SK-N-SH (cell line): ENCODE data around the gene CD2. TPM values are rescaled to one million over a fixed set of nuclear protein-coding genes. Genes with fewer than 3 reads are reported as not detected.

Source experiments
- CTCF ChIA-PET: fragments of 300-600, 350-600 bp; formaldehyde crosslinking; extraction: SDS; loops from one replicate; lab custom pipeline; 2021; lab: Yijun Ruan, JAX
- POLR2A ChIA-PET: fragments of 350-600 bp; sonication (Branson Sonifier 250); formaldehyde crosslinking; extraction: SDS; loops from one replicate; lab custom pipeline; 2020; ENCODE audit warnings: antibody characterized with exemption, inconsistent platforms; lab: Yijun Ruan, JAX
- DNase-seq: peaks from one replicate; pipeline ENCODE4 v3.0.0; 2012
- H2AFZ ChIP-seq: fragments of 200-600 bp; sonication (generic); 2 replicates; pipeline ENCODE4 v1.8.1; 2016; ENCODE audit warnings: antibody characterized with exemption, mild to moderate bottlenecking, low read depth
- H3F3A ChIP-seq: fragments of 200-600 bp; sonication (generic); replicated peaks from 2 replicates; pipeline ENCODE3; 2016; ENCODE audit warnings: antibody characterized with exemption, mild to moderate bottlenecking; ENCODE audit not compliant: insufficient read depth
- H3K27ac ChIP-seq, 2 experiments: fragments of 200-500 bp in 1 of 2; fragments of 200-600 bp in 1 of 2; sonication (Bioruptor generic) in 1 of 2; sonication (generic), shearing (Covaris generic) in 1 of 2; 2 replicates each; pipeline versions ENCODE4 v1.5.1 to v1.6.1; 2014 to 2016; ENCODE audit warnings: low read depth in 2 of 2, inconsistent platforms in 1 of 2, low read length in 1 of 2, mild to moderate bottlenecking in 1 of 2, mixed read lengths in 1 of 2
- H3K27me3 ChIP-seq: fragments of 200-600 bp; sonication (generic), shearing (Covaris generic); 2 replicates; pipeline ENCODE4 v1.6.1; 2016; ENCODE audit warnings: mixed run types; ENCODE audit not compliant: insufficient read depth
- H3K36me3 ChIP-seq, 2 experiments: fragments of 200-500 bp in 1 of 2; fragments of 200-600 bp in 1 of 2; sonication (Bioruptor generic) in 1 of 2; sonication (generic) in 1 of 2; replicated peaks in 1 of 2; 2 replicates each; pipeline versions ENCODE3 to v1.5.1; 2014 to 2016; ENCODE audit warnings: low read length in 1 of 2, mild to moderate bottlenecking in 1 of 2; ENCODE audit not compliant: insufficient read depth in 2 of 2, control insufficient read depth in 1 of 2
- H3K4me1 ChIP-seq, 2 experiments: fragments of 200-500 bp in 1 of 2; fragments of 200-600 bp in 1 of 2; sonication (Bioruptor generic) in 1 of 2; sonication (generic), shearing (Covaris generic) in 1 of 2; 2 replicates each; pipeline versions ENCODE4 v1.5.1 to v1.6.1; 2014 to 2016; ENCODE audit warnings: low read depth in 1 of 2, low read length in 1 of 2, mixed run types in 1 of 2; ENCODE audit not compliant: insufficient read depth in 2 of 2, control insufficient read depth in 1 of 2
- H3K4me2 ChIP-seq: fragments of 200-600 bp; sonication (generic), shearing (Covaris generic); 2 replicates; pipeline ENCODE4 v1.6.1; 2017; ENCODE audit warnings: mixed run types
- H3K4me3 ChIP-seq, 2 experiments: fragments of 200-500 bp in 1 of 2; fragments of 200-600 bp in 1 of 2; sonication (Bioruptor generic) in 1 of 2; sonication (generic), shearing (Covaris generic) in 1 of 2; 2 replicates each; pipeline versions ENCODE4 v1.5.1 to v1.8.1; 2014 to 2016; ENCODE audit warnings: low read depth in 2 of 2, inconsistent platforms in 1 of 2, low read length in 1 of 2, mild to moderate bottlenecking in 1 of 2, mixed read lengths in 1 of 2, moderate library complexity in 1 of 2
- H3K79me2 ChIP-seq: fragments of 200-600 bp; sonication (generic); 2 replicates; pipeline ENCODE4 v1.8.1; 2017; ENCODE audit warnings: mild to moderate bottlenecking; ENCODE audit not compliant: insufficient read depth
- H3K9ac ChIP-seq: fragments of 200-600 bp; sonication (generic); 2 replicates; pipeline ENCODE4 v1.6.1; 2017; ENCODE audit warnings: mixed run types
- H3K9me2 ChIP-seq: fragments of 200-600 bp; sonication (generic); 2 replicates; pipeline ENCODE4 v1.6.1; 2017; ENCODE audit warnings: mixed run types
- H3K9me3 ChIP-seq: fragments of 200-600 bp; sonication (generic); 2 replicates; pipeline ENCODE4 v1.6.1; 2017; ENCODE audit warnings: mixed run types, mild to moderate bottlenecking, moderate library complexity
- H4K20me1 ChIP-seq: fragments of 200-600 bp; sonication (generic); 2 replicates; pipeline ENCODE4 v1.6.1; 2017; ENCODE audit warnings: mild to moderate bottlenecking, mixed run types; ENCODE audit not compliant: insufficient read depth
- ELF1 ChIP-seq: IDR thresholded peaks from 2 replicates; pipeline ENCODE4 v1.4.0; 2012
- FOSL2 ChIP-seq: IDR thresholded peaks from 2 replicates; pipeline ENCODE4 v1.4.0; 2012; ENCODE audit warnings: low read depth, mild to moderate bottlenecking, moderate library complexity, borderline replicate concordance
- GABPA ChIP-seq: IDR thresholded peaks from 2 replicates; pipeline ENCODE4 v1.4.0; 2012; ENCODE audit warnings: low read depth, mild to moderate bottlenecking
- GATA2 ChIP-seq: sonication (generic); formaldehyde crosslinking; IDR thresholded peaks from 2 replicates; pipeline ENCODE4 v1.5.0; 2020; ENCODE audit warnings: mild to moderate bottlenecking, missing genetic modification reagents
- JUND ChIP-seq: IDR thresholded peaks from 2 replicates; pipeline ENCODE4 v1.4.0; 2012
- MEF2A ChIP-seq: IDR thresholded peaks from 2 replicates; pipeline ENCODE4 v1.4.0; 2012; ENCODE audit warnings: low read depth, borderline replicate concordance
- MXI1 ChIP-seq: IDR thresholded peaks from 2 replicates; pipeline ENCODE4 v1.6.1; 2012; ENCODE audit warnings: mild to moderate bottlenecking, low read depth, low read length, improper control_type of control experiment
- POLR2AphosphoS5 ChIP-seq: IDR thresholded peaks from 2 replicates; pipeline ENCODE4 v1.6.1; 2012; ENCODE audit warnings: low read depth, low read length
- RCOR1 ChIP-seq: fragments of 150-350 bp; IDR thresholded peaks from 2 replicates; pipeline ENCODE4 v1.6.1; 2017; ENCODE audit warnings: antibody characterized with exemption, low read length
- RXRA ChIP-seq: IDR thresholded peaks from 2 replicates; pipeline ENCODE4 v1.4.0; 2012; ENCODE audit warnings: low read depth, mild to moderate bottlenecking, borderline replicate concordance
- SIN3A ChIP-seq: IDR thresholded peaks from 2 replicates; pipeline ENCODE4 v1.6.1; 2012; ENCODE audit warnings: low read depth, mild to moderate bottlenecking, low read length, moderate library complexity, borderline replicate concordance
- SMC3 ChIP-seq: IDR thresholded peaks from 2 replicates; pipeline ENCODE4 v1.6.1; 2012; ENCODE audit warnings: low read depth, low read length, improper control_type of control experiment
- TCF12 ChIP-seq: IDR thresholded peaks from 2 replicates; pipeline ENCODE4 v1.4.0; 2012
- TEAD4 ChIP-seq: IDR thresholded peaks from 2 replicates; pipeline ENCODE4 v1.4.0; 2012; ENCODE audit warnings: mild to moderate bottlenecking, borderline replicate concordance; ENCODE audit not compliant: insufficient read depth
- YY1 ChIP-seq: IDR thresholded peaks from 2 replicates; pipeline ENCODE4 v1.4.0; 2012; ENCODE audit warnings: low read depth, mild to moderate bottlenecking
- WGBS: methylation state at CpG from one replicate; pipeline ENCODE4 v1.1.6; 2017; ENCODE audit warnings: low lambda C conversion rate; 5-methylcytosine and 5-hydroxymethylcytosine counted together
- polyA plus RNA-seq, 3 experiments: library from polyadenylated mRNA; depleted of rRNA; stranded (reverse); fragments of >200 nt; gene quantifications; 2 replicates each; pipeline ENCODE4 v1.2.3, GENCODE V29; 2012
- TF ChIP-seq, protein P1 (sequence below): IDR thresholded peaks from 2 replicates; pipeline ENCODE4; 2012
- TF ChIP-seq, protein P2 (sequence below): IDR thresholded peaks from 2 replicates; pipeline ENCODE4 v1.6.1; 2012; ENCODE audit warnings: mild to moderate bottlenecking, low read depth, low read length, moderate library complexity
- TF ChIP-seq, protein P3 (sequence below): IDR thresholded peaks from 2 replicates; pipeline ENCODE4 v1.4.0; 2012; ENCODE audit warnings: low read depth
- TF ChIP-seq, protein P4 (sequence below): IDR thresholded peaks from 2 replicates; pipeline ENCODE4 v1.4.0; 2012; ENCODE audit warnings: low read depth, borderline replicate concordance
- TF ChIP-seq, protein P5 (sequence below): fragments of 200-600 bp; sonication (generic); IDR thresholded peaks from 2 replicates; pipeline ENCODE4 v1.6.1; 2017; ENCODE audit warnings: antibody characterized with exemption, mild to moderate bottlenecking, moderate library complexity

CD2 gene
- polyA plus RNA-seq, 1 of the 3 experiments (the other 2 are of a cell fraction): not detected

DNA sequence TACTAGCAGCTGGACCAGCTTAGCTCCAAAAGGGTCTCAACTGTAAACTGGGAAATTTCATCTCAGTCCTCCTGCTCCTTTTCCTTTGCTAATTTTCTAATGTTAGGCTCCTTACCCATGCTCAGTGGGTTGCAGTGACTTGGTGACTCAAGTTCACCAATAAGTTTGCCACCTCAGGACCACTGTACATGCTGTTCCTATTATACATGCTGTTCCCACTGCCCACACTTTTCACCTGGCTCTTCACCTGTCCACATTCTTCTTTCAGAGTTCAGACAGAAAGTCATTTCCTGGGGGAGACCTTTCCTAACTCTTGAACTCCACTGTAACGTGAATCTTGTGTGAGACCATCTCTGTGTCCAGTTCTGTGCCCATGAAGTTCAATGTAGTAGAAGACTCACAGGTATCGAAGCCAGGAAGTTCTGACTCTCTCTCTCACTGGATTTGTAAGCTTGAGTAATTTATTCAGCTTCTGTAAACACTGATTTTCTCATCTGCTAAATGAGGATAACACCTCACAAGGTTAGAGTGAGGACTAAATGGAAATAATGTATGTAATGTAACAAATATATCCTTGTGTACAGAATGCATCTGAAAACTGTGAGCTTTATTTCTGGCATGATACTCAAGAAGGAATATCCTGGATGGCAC is 17.9 kb downstream of the CD2 start:
- H3K9ac ChIP-seq: no peak overlapping the region
- H4K20me1 ChIP-seq: no peaks in the 10 kb centered on the region
- H3K4me3 ChIP-seq: no peak overlapping the region
- WGBS: 24% methylated on average over 2 of the region's 2 CpGs
- H3K4me1 ChIP-seq: no peaks in the 10 kb centered on the region
- no peak for TF ChIP-seq POLR2AphosphoS5
- H3K27ac ChIP-seq: no peak overlapping the region
- H3K79me2 ChIP-seq: no peaks in the 10 kb centered on the region
- no peaks in the 10 kb centered on the region for H3K9me3 ChIP-seq
- H3F3A ChIP-seq: no peaks in the 10 kb centered on the region
- no peaks in the 10 kb centered on the region for H3K36me3 ChIP-seq
- no peaks in the 10 kb centered on the region for H3K9me2 ChIP-seq
- CTCF ChIA-PET: interaction anchor here (1.0 kb wide), 1 partner anchor 35 kb away, joined by 3 read pairs; no protein-coding TSS in a partner anchor
- H3K27me3 ChIP-seq: no peaks in the 10 kb centered on the region
- H2AFZ ChIP-seq: no peak overlapping the region
- H3K4me2 ChIP-seq: no peak overlapping the region
- POLR2A ChIA-PET: no interaction called here
- DNase-seq: no peak

DNA sequence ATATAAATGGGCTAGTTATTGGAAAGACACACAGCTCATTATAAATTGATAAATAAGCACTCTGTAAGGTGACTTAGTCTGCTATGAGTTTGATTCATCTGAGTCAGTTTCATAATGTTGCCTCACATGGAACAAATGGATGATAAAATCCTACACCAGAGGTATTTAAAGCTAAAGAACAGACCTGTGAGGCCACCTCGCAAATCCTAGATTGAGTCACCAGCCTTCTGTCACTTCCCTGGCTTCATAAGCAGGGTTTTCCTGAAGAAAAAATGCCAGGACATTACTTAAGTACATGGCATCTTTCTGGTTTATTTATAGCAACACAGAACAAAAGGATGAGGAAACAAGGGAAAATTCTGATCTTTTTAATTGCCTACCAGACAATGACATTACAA is 18.4 kb downstream of the CD2 start:
- H3K9me3 ChIP-seq: no peaks in the 10 kb centered on the region
- ChIA-PET POLR2A (no interaction called here), CTCF (interaction anchor here (1.0 kb wide), 1 partner anchor 36 kb away, joined by 3 read pairs; no protein-coding TSS in a partner anchor)
- H3K9me2 ChIP-seq: no peaks in the 10 kb centered on the region
- H3K27ac ChIP-seq: no peak overlapping the region
- H3K36me3 ChIP-seq: no peaks in the 10 kb centered on the region
- no peak overlapping the region for H2AFZ ChIP-seq
- no peaks in the 10 kb centered on the region for H3K79me2 ChIP-seq
- no peak overlapping the region for H3K4me3 ChIP-seq
- WGBS: 13% methylated on average over 1 of the region's 1 CpG
- no peaks in the 10 kb centered on the region for H4K20me1 ChIP-seq
- no peaks in the 10 kb centered on the region for H3K27me3 ChIP-seq
- no peak overlapping the region for H3K4me2 ChIP-seq
- no peaks in the 10 kb centered on the region for H3F3A ChIP-seq
- no peak for DNase-seq
- H3K9ac ChIP-seq: no peak overlapping the region
- H3K4me1 ChIP-seq: no peaks in the 10 kb centered on the region
- no peak for TF ChIP-seq RCOR1
- TF ChIP-seq, protein P1, sequence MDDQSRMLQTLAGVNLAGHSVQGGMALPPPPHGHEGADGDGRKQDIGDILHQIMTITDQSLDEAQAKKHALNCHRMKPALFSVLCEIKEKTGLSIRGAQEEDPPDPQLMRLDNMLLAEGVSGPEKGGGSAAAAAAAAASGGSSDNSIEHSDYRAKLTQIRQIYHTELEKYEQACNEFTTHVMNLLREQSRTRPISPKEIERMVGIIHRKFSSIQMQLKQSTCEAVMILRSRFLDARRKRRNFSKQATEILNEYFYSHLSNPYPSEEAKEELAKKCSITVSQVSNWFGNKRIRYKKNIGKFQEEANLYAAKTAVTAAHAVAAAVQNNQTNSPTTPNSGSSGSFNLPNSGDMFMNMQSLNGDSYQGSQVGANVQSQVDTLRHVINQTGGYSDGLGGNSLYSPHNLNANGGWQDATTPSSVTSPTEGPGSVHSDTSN: no peak
- no peak for TF ChIP-seq SIN3A
- no peak for TF ChIP-seq MXI1
- TF ChIP-seq, protein P2, sequence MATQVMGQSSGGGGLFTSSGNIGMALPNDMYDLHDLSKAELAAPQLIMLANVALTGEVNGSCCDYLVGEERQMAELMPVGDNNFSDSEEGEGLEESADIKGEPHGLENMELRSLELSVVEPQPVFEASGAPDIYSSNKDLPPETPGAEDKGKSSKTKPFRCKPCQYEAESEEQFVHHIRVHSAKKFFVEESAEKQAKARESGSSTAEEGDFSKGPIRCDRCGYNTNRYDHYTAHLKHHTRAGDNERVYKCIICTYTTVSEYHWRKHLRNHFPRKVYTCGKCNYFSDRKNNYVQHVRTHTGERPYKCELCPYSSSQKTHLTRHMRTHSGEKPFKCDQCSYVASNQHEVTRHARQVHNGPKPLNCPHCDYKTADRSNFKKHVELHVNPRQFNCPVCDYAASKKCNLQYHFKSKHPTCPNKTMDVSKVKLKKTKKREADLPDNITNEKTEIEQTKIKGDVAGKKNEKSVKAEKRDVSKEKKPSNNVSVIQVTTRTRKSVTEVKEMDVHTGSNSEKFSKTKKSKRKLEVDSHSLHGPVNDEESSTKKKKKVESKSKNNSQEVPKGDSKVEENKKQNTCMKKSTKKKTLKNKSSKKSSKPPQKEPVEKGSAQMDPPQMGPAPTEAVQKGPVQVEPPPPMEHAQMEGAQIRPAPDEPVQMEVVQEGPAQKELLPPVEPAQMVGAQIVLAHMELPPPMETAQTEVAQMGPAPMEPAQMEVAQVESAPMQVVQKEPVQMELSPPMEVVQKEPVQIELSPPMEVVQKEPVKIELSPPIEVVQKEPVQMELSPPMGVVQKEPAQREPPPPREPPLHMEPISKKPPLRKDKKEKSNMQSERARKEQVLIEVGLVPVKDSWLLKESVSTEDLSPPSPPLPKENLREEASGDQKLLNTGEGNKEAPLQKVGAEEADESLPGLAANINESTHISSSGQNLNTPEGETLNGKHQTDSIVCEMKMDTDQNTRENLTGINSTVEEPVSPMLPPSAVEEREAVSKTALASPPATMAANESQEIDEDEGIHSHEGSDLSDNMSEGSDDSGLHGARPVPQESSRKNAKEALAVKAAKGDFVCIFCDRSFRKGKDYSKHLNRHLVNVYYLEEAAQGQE: no peak
- TF ChIP-seq TEAD4: no peak
- no peak for TF ChIP-seq FOSL2
- TF ChIP-seq GATA2 (CRISPR knock-in tag): no peak
- TF ChIP-seq YY1: no peak
- TF ChIP-seq TCF12: no peak
- no peak for TF ChIP-seq RXRA
- TF ChIP-seq, protein P3, sequence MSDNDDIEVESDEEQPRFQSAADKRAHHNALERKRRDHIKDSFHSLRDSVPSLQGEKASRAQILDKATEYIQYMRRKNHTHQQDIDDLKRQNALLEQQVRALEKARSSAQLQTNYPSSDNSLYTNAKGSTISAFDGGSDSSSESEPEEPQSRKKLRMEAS: no peak
- TF ChIP-seq, protein P4, sequence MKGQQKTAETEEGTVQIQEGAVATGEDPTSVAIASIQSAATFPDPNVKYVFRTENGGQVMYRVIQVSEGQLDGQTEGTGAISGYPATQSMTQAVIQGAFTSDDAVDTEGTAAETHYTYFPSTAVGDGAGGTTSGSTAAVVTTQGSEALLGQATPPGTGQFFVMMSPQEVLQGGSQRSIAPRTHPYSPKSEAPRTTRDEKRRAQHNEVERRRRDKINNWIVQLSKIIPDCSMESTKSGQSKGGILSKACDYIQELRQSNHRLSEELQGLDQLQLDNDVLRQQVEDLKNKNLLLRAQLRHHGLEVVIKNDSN: no peak
- TF ChIP-seq, protein P5, sequence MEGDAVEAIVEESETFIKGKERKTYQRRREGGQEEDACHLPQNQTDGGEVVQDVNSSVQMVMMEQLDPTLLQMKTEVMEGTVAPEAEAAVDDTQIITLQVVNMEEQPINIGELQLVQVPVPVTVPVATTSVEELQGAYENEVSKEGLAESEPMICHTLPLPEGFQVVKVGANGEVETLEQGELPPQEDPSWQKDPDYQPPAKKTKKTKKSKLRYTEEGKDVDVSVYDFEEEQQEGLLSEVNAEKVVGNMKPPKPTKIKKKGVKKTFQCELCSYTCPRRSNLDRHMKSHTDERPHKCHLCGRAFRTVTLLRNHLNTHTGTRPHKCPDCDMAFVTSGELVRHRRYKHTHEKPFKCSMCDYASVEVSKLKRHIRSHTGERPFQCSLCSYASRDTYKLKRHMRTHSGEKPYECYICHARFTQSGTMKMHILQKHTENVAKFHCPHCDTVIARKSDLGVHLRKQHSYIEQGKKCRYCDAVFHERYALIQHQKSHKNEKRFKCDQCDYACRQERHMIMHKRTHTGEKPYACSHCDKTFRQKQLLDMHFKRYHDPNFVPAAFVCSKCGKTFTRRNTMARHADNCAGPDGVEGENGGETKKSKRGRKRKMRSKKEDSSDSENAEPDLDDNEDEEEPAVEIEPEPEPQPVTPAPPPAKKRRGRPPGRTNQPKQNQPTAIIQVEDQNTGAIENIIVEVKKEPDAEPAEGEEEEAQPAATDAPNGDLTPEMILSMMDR: no peak
- no peak for TF ChIP-seq ELF1
- no peak for TF ChIP-seq MEF2A
- no peak for TF ChIP-seq JUND
- TF ChIP-seq GABPA: no peak
- TF ChIP-seq SMC3: no peak
